PFSK-1 (cell line): ENCODE measurements around the gene SUSD6.
A peak's percentile ranks its signal among the peaks of the same experiment; 100 is the strongest.

Experiments used
- FOXP2 ChIP-seq: optimal IDR thresholded peaks from 2 replicates; pipeline ENCODE3; 2011; ENCODE audit warnings: borderline replicate concordance, control low read depth, inconsistent platforms; ENCODE audit not compliant: insufficient read depth; ENCODE audit errors: extremely low read length, extremely low read depth
- POLR2AphosphoS5 ChIP-seq: IDR thresholded peaks from 2 replicates; pipeline ENCODE4 v1.6.1; 2012; ENCODE audit warnings: low read depth, mild to moderate bottlenecking, control low read depth, low read length, moderate library complexity
- SIN3A ChIP-seq: IDR thresholded peaks from 2 replicates; pipeline ENCODE4 v1.6.1; 2012; ENCODE audit warnings: mild to moderate bottlenecking, low read length, moderate library complexity, borderline replicate concordance; ENCODE audit not compliant: insufficient read depth
- TAF1 ChIP-seq: IDR thresholded peaks from 2 replicates; pipeline ENCODE4 v1.6.1; 2012; ENCODE audit warnings: low read length, control low read depth, borderline replicate concordance; ENCODE audit not compliant: insufficient read depth
- TF ChIP-seq, protein P1 (sequence below), 2 experiments: IDR thresholded peaks; 2 replicates each; pipeline versions ENCODE4 v1.6.1 to v1.8.0; 2011 to 2012; ENCODE audit warnings: low read depth in 2 of 2, low read length in 2 of 2, control low read depth in 1 of 2, inconsistent platforms in 1 of 2, mild to moderate bottlenecking in 1 of 2, moderate library complexity in 1 of 2; ENCODE audit not compliant: insufficient read depth in 1 of 2

The SUSD6 gene

DNA sequence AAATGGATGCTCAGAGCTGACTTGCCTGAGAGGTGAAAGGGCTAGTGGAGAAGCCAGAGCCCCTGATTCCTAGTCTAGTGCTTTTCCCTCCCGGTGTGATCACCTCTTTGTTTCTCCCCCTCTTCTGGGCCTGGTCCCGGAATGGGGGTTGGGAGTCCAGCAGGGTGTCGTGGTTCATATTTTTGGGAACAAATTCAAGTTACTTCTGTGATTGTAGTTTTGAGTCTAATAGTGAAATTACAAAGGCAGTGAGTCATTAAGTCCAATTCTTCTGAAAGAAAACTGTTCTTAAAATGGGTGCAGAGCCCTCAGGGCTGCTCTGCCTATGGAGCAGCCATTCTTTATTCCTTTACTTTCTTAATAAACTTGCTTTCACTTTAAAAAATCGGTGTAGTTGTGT, 7.6 kb downstream of the SUSD6 start:
- TF ChIP-seq SIN3A, result no peak
- TF ChIP-seq, protein P1, sequence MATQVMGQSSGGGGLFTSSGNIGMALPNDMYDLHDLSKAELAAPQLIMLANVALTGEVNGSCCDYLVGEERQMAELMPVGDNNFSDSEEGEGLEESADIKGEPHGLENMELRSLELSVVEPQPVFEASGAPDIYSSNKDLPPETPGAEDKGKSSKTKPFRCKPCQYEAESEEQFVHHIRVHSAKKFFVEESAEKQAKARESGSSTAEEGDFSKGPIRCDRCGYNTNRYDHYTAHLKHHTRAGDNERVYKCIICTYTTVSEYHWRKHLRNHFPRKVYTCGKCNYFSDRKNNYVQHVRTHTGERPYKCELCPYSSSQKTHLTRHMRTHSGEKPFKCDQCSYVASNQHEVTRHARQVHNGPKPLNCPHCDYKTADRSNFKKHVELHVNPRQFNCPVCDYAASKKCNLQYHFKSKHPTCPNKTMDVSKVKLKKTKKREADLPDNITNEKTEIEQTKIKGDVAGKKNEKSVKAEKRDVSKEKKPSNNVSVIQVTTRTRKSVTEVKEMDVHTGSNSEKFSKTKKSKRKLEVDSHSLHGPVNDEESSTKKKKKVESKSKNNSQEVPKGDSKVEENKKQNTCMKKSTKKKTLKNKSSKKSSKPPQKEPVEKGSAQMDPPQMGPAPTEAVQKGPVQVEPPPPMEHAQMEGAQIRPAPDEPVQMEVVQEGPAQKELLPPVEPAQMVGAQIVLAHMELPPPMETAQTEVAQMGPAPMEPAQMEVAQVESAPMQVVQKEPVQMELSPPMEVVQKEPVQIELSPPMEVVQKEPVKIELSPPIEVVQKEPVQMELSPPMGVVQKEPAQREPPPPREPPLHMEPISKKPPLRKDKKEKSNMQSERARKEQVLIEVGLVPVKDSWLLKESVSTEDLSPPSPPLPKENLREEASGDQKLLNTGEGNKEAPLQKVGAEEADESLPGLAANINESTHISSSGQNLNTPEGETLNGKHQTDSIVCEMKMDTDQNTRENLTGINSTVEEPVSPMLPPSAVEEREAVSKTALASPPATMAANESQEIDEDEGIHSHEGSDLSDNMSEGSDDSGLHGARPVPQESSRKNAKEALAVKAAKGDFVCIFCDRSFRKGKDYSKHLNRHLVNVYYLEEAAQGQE (IDR thresholded peaks at IDR 0.05; ENCODE audit: insufficient read depth in 1 of 2, low read depth in 2 of 2, low read length in 2 of 2), result no peak

DNA sequence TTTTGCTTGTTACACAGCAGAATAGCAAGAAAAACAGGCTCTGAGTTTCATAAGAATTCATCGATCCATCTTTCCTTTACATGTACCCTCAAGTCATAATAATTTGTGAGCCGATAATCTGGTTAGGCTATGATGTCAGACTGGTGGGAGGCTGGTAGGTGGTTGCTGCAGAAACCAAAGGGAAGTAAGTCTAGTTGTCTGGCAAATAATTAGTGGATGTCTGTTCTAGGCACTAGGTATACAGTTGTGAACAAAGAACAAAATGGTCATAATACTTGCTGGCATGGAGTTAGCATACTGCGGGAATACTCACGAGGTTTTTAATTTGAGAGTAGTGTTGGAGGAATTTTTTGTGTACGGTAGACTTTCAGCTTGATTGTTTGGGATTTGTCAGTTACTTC, 8.8 kb downstream of the SUSD6 start:
- TF ChIP-seq TAF1 (no peak), POLR2AphosphoS5 (no peak), FOXP2 (no peak), SIN3A (no peak)
- TF ChIP-seq, protein P1 (IDR thresholded peaks at IDR 0.05; ENCODE audit: insufficient read depth in 1 of 2, low read depth in 2 of 2, low read length in 2 of 2), result no peak

DNA sequence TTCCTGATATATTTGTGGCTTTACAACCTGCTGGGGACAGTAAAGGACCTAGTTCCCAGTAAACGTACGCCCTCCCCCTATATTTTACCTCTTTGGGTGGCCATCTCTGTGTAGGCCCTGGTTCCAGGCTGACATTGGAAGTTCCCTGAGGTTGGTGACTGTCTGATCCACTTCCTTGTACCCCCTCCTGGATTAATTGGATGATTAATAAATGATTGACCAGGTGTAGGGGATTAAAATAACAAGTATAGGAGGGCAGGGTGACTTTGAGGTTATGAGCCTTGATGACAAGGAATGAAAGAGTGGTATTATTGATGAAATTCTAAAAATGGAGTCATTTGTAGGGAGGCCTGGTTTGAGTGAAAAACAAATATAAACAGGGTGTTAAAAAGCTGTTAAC, 9.6 kb downstream of the SUSD6 start:
- no peak for TF ChIP-seq POLR2AphosphoS5
- TF ChIP-seq, protein P1 (IDR thresholded peaks at IDR 0.05; ENCODE audit: insufficient read depth in 1 of 2, low read depth in 2 of 2, low read length in 2 of 2), result no peak
- TF ChIP-seq TAF1, result no peak
- no peak for TF ChIP-seq FOXP2
- TF ChIP-seq SIN3A, result no peak

DNA sequence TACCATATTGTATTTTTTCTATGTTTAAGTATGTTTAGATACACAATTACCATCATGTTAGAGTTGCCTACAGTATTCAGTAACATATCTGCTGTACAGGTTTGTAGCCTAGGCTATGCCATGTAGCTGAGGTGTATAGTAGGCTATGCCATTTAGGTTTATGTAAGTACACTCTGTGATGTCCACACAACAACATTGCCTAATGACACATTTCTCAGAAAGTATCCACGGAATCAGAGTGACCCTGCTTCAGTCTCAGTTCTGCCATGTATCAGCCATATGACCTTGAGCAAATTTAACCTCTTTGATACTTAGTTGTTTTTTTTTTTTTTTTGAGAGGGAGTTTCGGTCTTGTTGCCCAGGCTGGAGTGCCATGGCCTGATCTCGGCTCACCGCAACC, 12.7 kb downstream of the SUSD6 start:
- TF ChIP-seq TAF1, result no peak
- TF ChIP-seq, protein P1 (IDR thresholded peaks at IDR 0.05; ENCODE audit: insufficient read depth in 1 of 2, low read depth in 2 of 2, low read length in 2 of 2), result no peak
- no peak for TF ChIP-seq SIN3A
- TF ChIP-seq FOXP2, result no peak
- TF ChIP-seq POLR2AphosphoS5, result no peak

DNA sequence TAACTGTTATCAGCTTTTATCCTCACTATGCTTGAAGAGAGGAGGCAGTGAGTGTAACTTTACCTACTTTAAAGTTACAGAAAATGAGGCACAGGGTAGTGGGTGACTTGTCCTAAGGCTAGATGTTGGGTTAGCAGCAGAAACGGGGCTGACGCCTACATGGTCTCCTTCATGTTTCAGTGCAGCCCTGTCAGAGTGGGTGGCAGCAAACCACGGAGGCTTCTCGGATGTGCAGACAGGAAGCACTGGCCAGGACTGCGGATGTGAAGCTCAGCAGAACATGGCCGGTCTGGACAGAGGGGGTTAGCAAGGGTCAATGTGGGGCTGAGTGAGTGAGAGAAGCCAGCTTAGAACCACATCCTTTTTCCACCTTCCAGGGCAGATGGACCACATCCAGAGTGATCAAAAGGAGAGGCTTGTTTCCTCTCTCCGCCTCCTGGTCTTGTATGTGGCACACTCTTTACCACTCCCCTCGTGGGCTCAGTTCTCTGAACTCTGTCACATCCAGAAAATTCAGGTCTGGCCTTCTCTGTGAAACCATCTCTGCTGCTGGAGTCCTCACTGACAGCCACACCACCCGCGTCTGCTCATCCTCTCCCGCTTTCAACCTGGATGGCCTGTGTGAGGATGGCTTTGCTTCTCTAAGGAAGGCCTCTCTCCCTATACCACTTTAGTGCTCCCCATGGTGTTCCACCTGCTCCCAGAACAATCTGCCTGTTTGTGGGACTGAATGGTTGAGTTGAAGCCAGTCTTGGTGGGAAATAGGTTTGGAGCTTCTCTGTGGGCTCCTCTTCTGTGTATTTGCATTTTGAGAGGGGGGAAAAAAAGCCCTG, 14.1 kb downstream of the SUSD6 start:
- TF ChIP-seq FOXP2 (peak; percentile 42), TAF1 (peak; percentile 26; the same call in 1 of the 2 replicates)
- TF ChIP-seq, protein P1 (IDR thresholded peaks at IDR 0.05; ENCODE audit: insufficient read depth in 1 of 2, low read depth in 2 of 2, low read length in 2 of 2), result no peak
